ENCODE data around the gene SEC63.

DNA sequence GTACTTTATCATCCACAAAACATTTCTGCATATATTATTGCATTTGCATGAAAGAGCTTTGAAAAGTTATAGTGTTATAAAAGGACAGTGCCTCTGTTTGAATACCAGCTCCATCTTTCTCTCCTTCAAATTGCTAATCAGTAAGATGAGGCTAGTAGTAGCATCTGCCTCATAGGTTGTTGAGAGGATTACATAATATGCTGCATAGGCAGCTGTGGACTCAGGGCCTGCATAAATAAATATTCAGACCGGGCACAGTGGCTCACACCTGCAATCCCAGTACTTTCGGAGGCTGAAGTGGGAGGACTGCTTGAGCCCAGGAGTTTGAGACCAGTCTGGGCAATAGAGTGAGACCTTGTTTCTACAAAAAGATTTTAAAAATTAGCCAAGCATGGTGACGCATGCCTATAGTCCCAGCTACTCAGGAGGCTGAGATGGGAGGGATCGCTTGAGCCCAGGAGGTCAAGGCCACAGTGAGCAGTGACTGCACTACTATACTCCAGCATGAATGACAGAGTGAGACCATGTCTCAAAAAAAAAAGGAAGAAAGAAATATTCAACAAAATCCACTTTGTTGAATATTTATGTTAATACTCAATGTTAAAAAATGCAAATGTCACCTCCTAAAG lies 18.3 kb upstream of the SEC63 start:
- TF ChIP-seq, protein P1, sequence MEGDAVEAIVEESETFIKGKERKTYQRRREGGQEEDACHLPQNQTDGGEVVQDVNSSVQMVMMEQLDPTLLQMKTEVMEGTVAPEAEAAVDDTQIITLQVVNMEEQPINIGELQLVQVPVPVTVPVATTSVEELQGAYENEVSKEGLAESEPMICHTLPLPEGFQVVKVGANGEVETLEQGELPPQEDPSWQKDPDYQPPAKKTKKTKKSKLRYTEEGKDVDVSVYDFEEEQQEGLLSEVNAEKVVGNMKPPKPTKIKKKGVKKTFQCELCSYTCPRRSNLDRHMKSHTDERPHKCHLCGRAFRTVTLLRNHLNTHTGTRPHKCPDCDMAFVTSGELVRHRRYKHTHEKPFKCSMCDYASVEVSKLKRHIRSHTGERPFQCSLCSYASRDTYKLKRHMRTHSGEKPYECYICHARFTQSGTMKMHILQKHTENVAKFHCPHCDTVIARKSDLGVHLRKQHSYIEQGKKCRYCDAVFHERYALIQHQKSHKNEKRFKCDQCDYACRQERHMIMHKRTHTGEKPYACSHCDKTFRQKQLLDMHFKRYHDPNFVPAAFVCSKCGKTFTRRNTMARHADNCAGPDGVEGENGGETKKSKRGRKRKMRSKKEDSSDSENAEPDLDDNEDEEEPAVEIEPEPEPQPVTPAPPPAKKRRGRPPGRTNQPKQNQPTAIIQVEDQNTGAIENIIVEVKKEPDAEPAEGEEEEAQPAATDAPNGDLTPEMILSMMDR (IDR thresholded peaks at IDR 0.05) = no peak
- TF ChIP-seq POLR2AphosphoS5 (IDR thresholded peaks at IDR 0.05) (no peak), POLR2A (IDR thresholded peaks at IDR 0.05) (no peak)

Data from upper lobe of left lung (tissue), 4 donors.